GM23338 (cell line): ENCODE results near the gene WDHD1. TPM values are rescaled to one million over a fixed set of nuclear protein-coding genes. Genes with fewer than 3 reads are reported as not detected.

ENCODE experiments used
- polyA plus RNA-seq: library from polyadenylated mRNA; unstranded; fragments of >200 nt; fragmentation: Nextera tagmentation; extraction: Ambion mirVana; gene quantifications from 2 replicates; pipeline ENCODE4 v1.2.1, GENCODE V29; 2016
- total RNA-seq: library from RNA; depleted of rRNA; stranded (reverse); fragments of >200 nt; shearing (Covaris generic); gene quantifications from 2 replicates; pipeline ENCODE4 v1.2.3, GENCODE V29; 2014; rRNA removed

The WDHD1 gene
- total and polyA plus RNA-seq, 2 experiments from 2014 or later: 48.8 to 65.4 TPM

Other genes starting within 250 kb of the WDHD1 start
- 15.0 and 22.2 TPM in 2 replicates for gene GCH1, start 124.3 kb downstream of the WDHD1 start, total RNA-seq
- gene GCH1, start 124.3 kb downstream of the WDHD1 start, polyA plus RNA-seq: 8.7 and 9.3 TPM in 2 replicates
- gene SOCS4, start 137 bp upstream of the WDHD1 start, total RNA-seq: 24.9 and 25.8 TPM in 2 replicates
- gene SOCS4, start 137 bp upstream of the WDHD1 start, polyA plus RNA-seq: 15.9 and 17.7 TPM in 2 replicates
- 138 and 162 TPM in 2 replicates for gene MAPK1IP1L, start 24.5 kb upstream of the WDHD1 start, total RNA-seq
- 64.0 and 72.4 TPM in 2 replicates for gene MAPK1IP1L, start 24.5 kb upstream of the WDHD1 start, polyA plus RNA-seq
- 7.2 and 7.3 TPM in 2 replicates for gene LGALS3, start 102.2 kb upstream of the WDHD1 start, total RNA-seq
- 10.9 and 14.7 TPM in 2 replicates for gene LGALS3, start 102.2 kb upstream of the WDHD1 start, polyA plus RNA-seq
- 106 and 110 TPM in 2 replicates for gene DLGAP5, start 164.5 kb upstream of the WDHD1 start, total RNA-seq
- gene DLGAP5, start 164.5 kb upstream of the WDHD1 start, polyA plus RNA-seq: 92.7 and 117 TPM in 2 replicates
- 12.2 and 13.4 TPM in 2 replicates for gene FBXO34, start 244.3 kb upstream of the WDHD1 start, total RNA-seq
- 7.0 and 9.4 TPM in 2 replicates for gene FBXO34, start 244.3 kb upstream of the WDHD1 start, polyA plus RNA-seq